Measurements from ENCODE around the gene SRMS. TPM values are rescaled to one million over a fixed set of nuclear protein-coding genes. Genes with fewer than 3 reads are reported as not detected.

The SRMS gene
- total RNA-seq, 1 donor, result not detected

GRCh38 chr20:63495741-63496595 is 51.6 kb downstream of the SRMS start:
- TF ChIP-seq CTCF (IDR thresholded peaks at IDR 0.05; ENCODE audit: extremely low read depth, low read depth, low read length), result peak; percentile 78

GRCh38 chr20:63495167-63495720 is 52.3 kb downstream of the SRMS start:
- Histone ChIP-seq H3K4me3 (ENCODE audit: insufficient read depth, low read length) (no peak overlapping the region), H3K36me3 (ENCODE audit: insufficient read depth, low read length) (no peaks in the 10 kb centered on the region), H3K9me3 (ENCODE audit: low read depth, low read length) (no peaks in the 10 kb centered on the region), H3K79me2 (ENCODE audit: insufficient read depth, low read length) (no peaks in the 10 kb centered on the region), H3K27me3 (ENCODE audit: insufficient read depth, low read length) (peaks cover 25% of the 10 kb centered on the region), H3K4me2 (ENCODE audit: insufficient read depth, low read length) (no peak overlapping the region), H3K4me1 (ENCODE audit: insufficient read depth, low read length) (peaks cover 4% of the 10 kb centered on the region), H3K27ac (ENCODE audit: low read depth, low read length) (no peak overlapping the region), H2AFZ (ENCODE audit: low read length) (no peak overlapping the region), H4K20me1 (ENCODE audit: insufficient read depth, low read length) (no peaks in the 10 kb centered on the region)
- no peak for TF ChIP-seq CTCF (IDR thresholded peaks at IDR 0.05; ENCODE audit: extremely low read depth, low read depth, low read length)
- peak; percentile 58 for DNase-seq (ENCODE audit: insufficient read length, low spot score, missing footprints)

More at GRCh38 chr20:63495741-63496595, 51.6 kb downstream of the SRMS start:
- peak overlapping the region; percentile 51 for H2AFZ ChIP-seq (ENCODE audit: low read length)
- H3K27me3 ChIP-seq (ENCODE audit: insufficient read depth, low read length), result peaks cover 26% of the 10 kb centered on the region
- H3K4me1 ChIP-seq (ENCODE audit: insufficient read depth, low read length), result peaks cover 4% of the 10 kb centered on the region
- no peaks in the 10 kb centered on the region for H4K20me1 ChIP-seq (ENCODE audit: insufficient read depth, low read length)
- no peak overlapping the region for H3K27ac ChIP-seq (ENCODE audit: low read depth, low read length)
- H3K36me3 ChIP-seq (ENCODE audit: insufficient read depth, low read length), result no peaks in the 10 kb centered on the region
- peak overlapping the region; percentile 76 for H3K4me2 ChIP-seq (ENCODE audit: insufficient read depth, low read length)
- H3K79me2 ChIP-seq (ENCODE audit: insufficient read depth, low read length), result no peaks in the 10 kb centered on the region
- no peaks in the 10 kb centered on the region for H3K9me3 ChIP-seq (ENCODE audit: low read depth, low read length)
- peak overlapping the region; percentile 60 for H3K4me3 ChIP-seq (ENCODE audit: insufficient read depth, low read length)
- DNase-seq (ENCODE audit: insufficient read length, low spot score, missing footprints), result peak; percentile 98

GRCh38 chr20:63494420-63495166 is 53.0 kb downstream of the SRMS start:
- TF ChIP-seq CTCF (IDR thresholded peaks at IDR 0.05; ENCODE audit: extremely low read depth, low read depth, low read length), result no peak
- H3K27me3 ChIP-seq (ENCODE audit: insufficient read depth, low read length), result peaks cover 20% of the 10 kb centered on the region
- no peak overlapping the region for H3K27ac ChIP-seq (ENCODE audit: low read depth, low read length)

GRCh38 chr20:63494084-63494419 is 53.5 kb downstream of the SRMS start:
- Histone ChIP-seq H4K20me1 (ENCODE audit: insufficient read depth, low read length) (no peaks in the 10 kb centered on the region), H2AFZ (ENCODE audit: low read length) (no peak overlapping the region), H3K4me1 (ENCODE audit: insufficient read depth, low read length) (peaks cover 4% of the 10 kb centered on the region), H3K79me2 (ENCODE audit: insufficient read depth, low read length) (no peaks in the 10 kb centered on the region), H3K27me3 (ENCODE audit: insufficient read depth, low read length) (peaks cover 20% of the 10 kb centered on the region), H3K4me2 (ENCODE audit: insufficient read depth, low read length) (no peak overlapping the region), H3K27ac (ENCODE audit: low read depth, low read length) (no peak overlapping the region), H3K36me3 (ENCODE audit: insufficient read depth, low read length) (no peaks in the 10 kb centered on the region), H3K4me3 (ENCODE audit: insufficient read depth, low read length) (no peak overlapping the region), H3K9me3 (ENCODE audit: low read depth, low read length) (no peaks in the 10 kb centered on the region)
- no peak for TF ChIP-seq CTCF (IDR thresholded peaks at IDR 0.05; ENCODE audit: extremely low read depth, low read depth, low read length)
- DNase-seq (ENCODE audit: insufficient read length, low spot score, missing footprints), result no peak

More at GRCh38 chr20:63494420-63495166, 53.0 kb downstream of the SRMS start:
- no peaks in the 10 kb centered on the region for H3K79me2 ChIP-seq (ENCODE audit: insufficient read depth, low read length)
- peak; percentile 71 for DNase-seq (ENCODE audit: insufficient read length, low spot score, missing footprints)
- no peaks in the 10 kb centered on the region for H3K9me3 ChIP-seq (ENCODE audit: low read depth, low read length)
- H3K4me2 ChIP-seq (ENCODE audit: insufficient read depth, low read length), result no peak overlapping the region
- no peaks in the 10 kb centered on the region for H4K20me1 ChIP-seq (ENCODE audit: insufficient read depth, low read length)
- H2AFZ ChIP-seq (ENCODE audit: low read length), result no peak overlapping the region
- no peaks in the 10 kb centered on the region for H3K36me3 ChIP-seq (ENCODE audit: insufficient read depth, low read length)
- H3K4me1 ChIP-seq (ENCODE audit: insufficient read depth, low read length), result peaks cover 4% of the 10 kb centered on the region
- no peak overlapping the region for H3K4me3 ChIP-seq (ENCODE audit: insufficient read depth, low read length)

All from osteoblast (primary cell).